HepG2 (cell line): Measurements from ENCODE around the gene SHFL. TPM values are rescaled to one million over a fixed set of nuclear protein-coding genes. Genes with fewer than 3 reads are reported as not detected.

Source experiments
- FOXM1 ChIP-seq: sonication (generic); formaldehyde crosslinking; IDR thresholded peaks from 2 replicates; pipeline ENCODE4 v1.5.0; 2020; ENCODE audit warnings: missing genetic modification reagents
- KAT7 ChIP-seq: IDR thresholded peaks from 2 replicates; pipeline ENCODE4 v1.6.1; 2018; ENCODE audit warnings: borderline replicate concordance, missing compliant biosample characterization
- RBFOX2 ChIP-seq: fragments of 200-400 bp; formaldehyde crosslinking; IDR thresholded peaks from 2 replicates; pipeline ENCODE4 v1.6.1; 2017; ENCODE audit warnings: low read depth, mild to moderate bottlenecking, low read length
- ZNF292 ChIP-seq: sonication (generic); formaldehyde crosslinking; IDR thresholded peaks from 2 replicates; pipeline ENCODE4 v1.8.1; 2022; ENCODE audit warnings: mild to moderate bottlenecking, low read depth, missing genetic modification reagents, borderline replicate concordance
- polyA plus RNA-seq, 8 experiments: library from polyadenylated mRNA; depleted of rRNA in 3 of 8; stranded (reverse) in 7 of 8; unstranded in 1 of 8; fragments of >200 nt; fragmentation: Illumina TruSeq in 4 of 8; extraction: Trizol in 4 of 8; gene quantifications; 2 replicates each; pipeline versions ENCODE4 v1.2.1 to v1.2.3, GENCODE V29; 2011 to 2016; ENCODE audit warnings: low read depth in 4 of 8, missing spikeins in 1 of 8, mixed read lengths in 1 of 8; ENCODE audit not compliant: insufficient read depth in 1 of 8
- total RNA-seq, 5 experiments: library from RNA; depleted of rRNA; stranded (reverse); fragments of >200 nt; fragmentation: Illumina TruSeq; extraction: Trizol; gene quantifications; 2 replicates each; pipeline ENCODE4 v1.2.3, GENCODE V29; 2016; ENCODE audit warnings: low read depth in 1 of 5
- TF ChIP-seq, protein P1 (sequence below): sonication (generic); formaldehyde crosslinking; conservative IDR thresholded peaks from 2 replicates; pipeline ENCODE4 v1.4.0; 2020; ENCODE audit warnings: mild to moderate bottlenecking, missing genetic modification reagents, moderate library complexity
- TF ChIP-seq, protein P2 (sequence below): sonication (generic); formaldehyde crosslinking; IDR thresholded peaks from 2 replicates; pipeline ENCODE4 v1.5.1; 2020; ENCODE audit warnings: mild to moderate bottlenecking, missing genetic modification reagents

The SHFL gene
- total and polyA plus RNA-seq, 2 of the 13 experiments (the other 11 are each of a cell fraction or from before 2014, with no cell fraction given), result 12.3 to 36.4 TPM

DNA sequence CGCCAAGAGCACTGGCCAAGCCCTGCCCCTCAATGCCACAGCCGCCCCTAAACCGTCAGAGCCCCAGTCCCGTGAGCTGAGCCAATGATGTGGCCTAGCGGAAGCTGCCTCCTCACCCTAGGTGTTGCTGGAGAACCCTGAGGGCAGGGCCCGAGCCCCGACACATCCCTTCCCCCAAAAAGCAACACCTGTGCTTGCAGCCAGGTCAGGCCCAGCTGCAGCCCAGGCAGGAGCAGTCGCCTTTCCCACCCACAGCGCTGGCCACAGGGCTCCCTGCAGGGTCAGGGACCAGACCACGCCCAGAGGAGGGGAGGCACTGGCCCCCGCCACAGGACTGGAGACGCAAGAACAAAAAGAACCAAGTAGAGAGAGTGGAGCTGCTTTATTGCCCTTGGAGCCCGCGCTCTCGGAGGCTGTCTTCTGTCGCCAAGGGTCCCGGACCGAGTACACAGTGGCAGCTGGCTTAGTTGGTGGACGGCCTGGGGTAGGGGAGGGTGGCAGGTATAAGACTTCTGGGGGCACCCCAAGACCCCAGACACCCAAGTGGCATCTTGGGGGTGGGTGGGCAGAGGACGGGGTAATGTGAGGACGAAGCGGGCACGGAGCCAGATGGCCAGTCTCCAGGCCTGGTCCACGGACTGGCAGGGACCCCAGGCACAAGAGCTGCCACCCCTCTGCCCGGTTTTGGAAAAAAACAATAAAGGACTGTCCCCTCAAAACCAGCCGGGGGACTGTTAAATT, 28.7 kb downstream of the SHFL start (continued):
- TF ChIP-seq, protein P1, sequence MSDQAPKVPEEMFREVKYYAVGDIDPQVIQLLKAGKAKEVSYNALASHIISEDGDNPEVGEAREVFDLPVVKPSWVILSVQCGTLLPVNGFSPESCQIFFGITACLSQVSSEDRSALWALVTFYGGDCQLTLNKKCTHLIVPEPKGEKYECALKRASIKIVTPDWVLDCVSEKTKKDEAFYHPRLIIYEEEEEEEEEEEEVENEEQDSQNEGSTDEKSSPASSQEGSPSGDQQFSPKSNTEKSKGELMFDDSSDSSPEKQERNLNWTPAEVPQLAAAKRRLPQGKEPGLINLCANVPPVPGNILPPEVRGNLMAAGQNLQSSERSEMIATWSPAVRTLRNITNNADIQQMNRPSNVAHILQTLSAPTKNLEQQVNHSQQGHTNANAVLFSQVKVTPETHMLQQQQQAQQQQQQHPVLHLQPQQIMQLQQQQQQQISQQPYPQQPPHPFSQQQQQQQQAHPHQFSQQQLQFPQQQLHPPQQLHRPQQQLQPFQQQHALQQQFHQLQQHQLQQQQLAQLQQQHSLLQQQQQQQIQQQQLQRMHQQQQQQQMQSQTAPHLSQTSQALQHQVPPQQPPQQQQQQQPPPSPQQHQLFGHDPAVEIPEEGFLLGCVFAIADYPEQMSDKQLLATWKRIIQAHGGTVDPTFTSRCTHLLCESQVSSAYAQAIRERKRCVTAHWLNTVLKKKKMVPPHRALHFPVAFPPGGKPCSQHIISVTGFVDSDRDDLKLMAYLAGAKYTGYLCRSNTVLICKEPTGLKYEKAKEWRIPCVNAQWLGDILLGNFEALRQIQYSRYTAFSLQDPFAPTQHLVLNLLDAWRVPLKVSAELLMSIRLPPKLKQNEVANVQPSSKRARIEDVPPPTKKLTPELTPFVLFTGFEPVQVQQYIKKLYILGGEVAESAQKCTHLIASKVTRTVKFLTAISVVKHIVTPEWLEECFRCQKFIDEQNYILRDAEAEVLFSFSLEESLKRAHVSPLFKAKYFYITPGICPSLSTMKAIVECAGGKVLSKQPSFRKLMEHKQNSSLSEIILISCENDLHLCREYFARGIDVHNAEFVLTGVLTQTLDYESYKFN (CRISPR knock-in tag), result no peak
- TF ChIP-seq ZNF292 (CRISPR knock-in tag) (no peak), RBFOX2 (peak; percentile 58), FOXM1 (CRISPR knock-in tag) (no peak), KAT7 (CRISPR knock-in tag) (no peak)
- TF ChIP-seq, protein P2, sequence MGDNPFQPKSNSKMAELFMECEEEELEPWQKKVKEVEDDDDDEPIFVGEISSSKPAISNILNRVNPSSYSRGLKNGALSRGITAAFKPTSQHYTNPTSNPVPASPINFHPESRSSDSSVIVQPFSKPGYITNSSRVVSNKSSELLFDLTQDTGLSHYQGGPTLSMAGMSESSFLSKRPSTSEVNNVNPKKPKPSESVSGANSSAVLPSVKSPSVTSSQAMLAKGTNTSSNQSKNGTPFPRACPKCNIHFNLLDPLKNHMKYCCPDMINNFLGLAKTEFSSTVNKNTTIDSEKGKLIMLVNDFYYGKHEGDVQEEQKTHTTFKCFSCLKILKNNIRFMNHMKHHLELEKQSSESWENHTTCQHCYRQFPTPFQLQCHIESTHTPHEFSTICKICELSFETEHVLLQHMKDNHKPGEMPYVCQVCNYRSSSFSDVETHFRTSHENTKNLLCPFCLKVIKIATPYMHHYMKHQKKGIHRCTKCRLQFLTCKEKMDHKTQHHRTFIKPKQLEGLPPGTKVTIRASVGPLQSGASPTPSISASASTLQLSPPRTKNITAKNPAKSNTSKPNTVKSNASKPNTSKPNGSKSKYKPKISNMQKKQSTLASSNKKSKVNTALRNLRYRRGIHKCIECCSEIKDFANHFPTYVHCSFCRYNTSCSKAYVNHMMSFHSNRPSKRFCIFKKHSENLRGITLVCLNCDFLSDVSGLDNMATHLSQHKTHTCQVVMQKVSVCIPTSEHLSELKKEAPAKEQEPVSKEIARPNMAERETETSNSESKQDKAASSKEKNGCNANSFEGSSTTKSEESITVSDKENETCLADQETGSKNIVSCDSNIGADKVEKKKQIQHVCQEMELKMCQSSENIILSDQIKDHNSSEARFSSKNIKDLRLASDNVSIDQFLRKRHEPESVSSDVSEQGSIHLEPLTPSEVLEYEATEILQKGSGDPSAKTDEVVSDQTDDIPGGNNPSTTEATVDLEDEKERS, result no peak; the same call in 1 of the 2 replicates
